GM21717 (cell line): ENCODE data around the gene PTPRM.

Experiments
- ATAC-seq: cut with Tn5 transposase; IDR thresholded peaks from one replicate; pipeline ENCODE4 v1.9.1; 2021; ENCODE audit warnings: mild to moderate bottlenecking, moderate library complexity; ENCODE audit not compliant: unreplicated experiment

Gene PTPRM

GRCh38 chr18:8081872-8082553, 514.9 kb downstream of the PTPRM start:
- ATAC-seq = no peak

DNA sequence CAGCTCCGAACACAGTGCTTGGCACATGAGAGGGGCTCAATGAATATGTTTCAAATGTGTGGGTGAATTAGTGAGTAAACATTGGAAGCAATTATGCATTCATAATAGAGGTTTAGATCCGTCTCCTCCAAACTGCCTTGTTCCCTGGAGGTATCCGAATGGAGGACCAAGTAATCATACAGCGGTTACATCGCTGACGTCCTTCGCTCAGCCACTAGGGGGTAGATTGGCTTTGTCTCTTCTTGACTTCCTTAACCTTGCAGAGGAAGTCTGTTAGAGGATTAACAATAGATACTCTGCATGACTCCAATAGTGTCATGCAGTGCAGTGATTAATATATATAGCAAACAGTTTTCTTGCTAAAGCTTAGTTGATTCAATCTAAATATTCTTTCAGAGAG, 517.0 kb downstream of the PTPRM start:
- no peak for ATAC-seq

DNA sequence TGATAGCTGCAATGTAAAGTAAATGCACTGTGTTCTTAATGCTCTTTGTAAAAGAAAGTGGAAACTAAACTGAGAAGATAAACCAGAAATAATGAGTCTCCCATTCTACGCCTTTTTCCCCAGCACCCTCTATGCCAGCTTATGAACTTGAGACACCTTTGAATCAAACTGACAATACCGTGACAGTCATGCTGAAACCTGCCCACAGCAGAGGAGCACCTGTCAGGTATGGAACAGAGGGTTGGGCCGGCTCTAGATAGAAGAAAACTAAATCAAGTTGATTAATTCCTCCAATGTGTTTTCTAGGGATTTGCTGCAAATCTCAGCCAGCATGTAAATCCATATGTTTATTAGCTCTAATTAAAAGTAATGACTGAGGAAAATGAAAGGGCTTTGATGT, 521.5 kb downstream of the PTPRM start:
- ATAC-seq = no peak

GRCh38 chr18:8091035-8091434, 523.9 kb downstream of the PTPRM start:
- ATAC-seq = no peak

- no peak for ATAC-seq
Measured at GRCh38 chr18:8095947-8096570, 528.9 kb downstream of the PTPRM start.

DNA sequence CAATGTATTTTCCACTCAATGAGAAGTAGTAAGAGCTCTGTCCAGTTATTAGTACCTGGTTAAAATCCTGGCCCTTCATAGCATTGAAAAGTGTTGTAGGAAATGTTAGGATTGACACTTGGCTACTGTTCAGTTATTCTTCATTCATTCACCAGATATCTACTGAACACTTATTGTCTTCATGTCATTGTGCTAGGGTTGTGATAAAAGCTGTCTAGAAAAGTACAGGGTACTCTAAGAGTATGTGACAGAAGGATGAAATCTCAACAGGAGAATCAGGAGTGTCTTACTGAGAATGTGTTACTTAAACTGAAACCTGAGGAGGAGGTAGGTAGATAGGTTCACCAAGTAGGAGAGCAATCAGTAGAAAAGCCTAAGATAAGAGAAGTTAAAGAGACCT, 530.3 kb downstream of the PTPRM start:
- no peak for ATAC-seq

GRCh38 chr18:8097927-8098326, 530.8 kb downstream of the PTPRM start:
- no peak for ATAC-seq

DNA sequence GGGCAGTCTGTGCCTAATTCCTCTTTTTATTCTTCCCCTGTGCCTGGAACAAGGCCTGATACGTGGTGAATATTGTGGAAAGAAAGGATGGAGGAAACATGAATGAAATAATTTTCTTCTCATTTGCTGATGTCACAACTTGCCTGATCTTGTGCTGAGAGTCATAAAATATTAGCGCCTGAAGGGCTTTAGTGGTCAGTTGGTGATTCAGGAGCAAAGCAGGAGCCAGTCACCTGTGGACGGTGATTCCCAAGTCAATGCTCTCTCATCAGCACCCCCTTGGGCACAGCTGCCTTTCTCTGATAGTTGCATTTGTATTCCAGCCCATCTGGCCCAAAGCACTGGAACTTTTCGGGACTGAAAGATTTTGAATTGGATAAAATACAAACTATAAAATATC, 539.5 kb downstream of the PTPRM start:
- no peak for ATAC-seq

GRCh38 chr18:8107426-8107825, 540.3 kb downstream of the PTPRM start:
- ATAC-seq = no peak

GRCh38 chr18:8114480-8114879, 547.4 kb downstream of the PTPRM start:
- no peak for ATAC-seq

DNA sequence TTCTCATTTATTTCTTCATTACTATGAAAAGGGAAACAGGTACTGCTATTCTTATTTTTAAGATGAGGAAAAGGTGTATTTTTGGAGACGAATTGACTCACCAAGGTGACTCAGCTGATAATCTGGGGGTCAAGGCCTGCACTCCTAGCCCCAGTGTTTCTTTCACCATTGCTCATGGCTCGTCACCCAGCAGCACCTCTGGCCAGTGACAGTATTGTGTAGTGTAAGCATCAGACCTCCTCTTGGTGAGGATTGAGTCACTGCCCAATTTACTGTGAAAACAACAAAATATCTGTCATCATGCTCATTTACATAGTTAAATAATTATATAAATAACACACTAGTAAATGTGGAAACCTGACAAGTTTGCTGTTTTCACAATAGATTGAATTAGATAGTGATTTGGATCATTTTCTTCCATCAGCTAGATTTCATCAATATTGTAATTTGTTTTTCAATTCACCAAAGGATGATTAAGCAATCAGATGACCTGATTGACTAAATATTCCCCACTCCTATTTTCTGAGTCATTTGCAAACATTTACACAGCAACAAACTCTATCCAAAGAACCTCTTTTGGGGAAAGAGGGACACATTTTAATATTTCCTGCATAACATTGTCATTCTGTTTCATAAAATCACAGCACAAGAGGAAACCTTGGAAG, 549.4 kb downstream of the PTPRM start:
- no peak for ATAC-seq

DNA sequence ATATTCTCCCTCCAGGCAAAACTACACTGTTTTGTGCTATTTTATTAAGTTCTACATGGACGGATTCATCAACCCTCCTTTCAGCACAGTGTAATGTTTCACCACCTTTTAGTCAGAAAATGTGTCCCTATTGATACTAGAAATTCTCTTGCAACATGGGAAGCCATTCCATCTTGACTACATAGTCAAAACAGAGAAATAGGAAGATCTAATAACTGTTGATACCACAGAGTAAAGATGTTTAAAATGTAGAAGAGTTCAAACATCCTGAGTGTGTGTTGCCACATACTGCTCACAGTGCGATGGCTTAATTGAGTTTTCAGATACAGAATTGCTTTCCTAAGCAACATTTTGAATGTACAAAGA, 549.9 kb downstream of the PTPRM start:
- ATAC-seq = no peak

DNA sequence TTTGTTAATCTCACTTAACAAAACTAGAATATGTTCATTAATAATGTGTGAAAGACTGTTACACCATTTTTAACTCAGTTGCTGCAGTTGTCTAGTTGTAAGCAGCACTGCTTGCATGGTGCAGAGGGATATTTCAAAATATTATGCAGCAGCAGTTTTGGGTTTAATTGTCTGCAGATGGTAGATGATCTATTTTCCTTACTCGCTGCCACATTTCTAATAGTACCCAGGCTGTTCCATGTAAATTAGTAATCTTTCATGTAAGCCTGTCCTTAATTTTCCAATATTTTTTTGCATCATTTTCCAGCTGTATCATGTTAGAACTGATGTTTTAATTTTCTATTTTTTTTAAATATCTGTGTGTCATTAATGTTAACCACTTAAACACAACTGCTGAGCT, 554.0 kb downstream of the PTPRM start:
- ATAC-seq = no peak

GRCh38 chr18:8121942-8122480, 554.9 kb downstream of the PTPRM start:
- no peak for ATAC-seq

DNA sequence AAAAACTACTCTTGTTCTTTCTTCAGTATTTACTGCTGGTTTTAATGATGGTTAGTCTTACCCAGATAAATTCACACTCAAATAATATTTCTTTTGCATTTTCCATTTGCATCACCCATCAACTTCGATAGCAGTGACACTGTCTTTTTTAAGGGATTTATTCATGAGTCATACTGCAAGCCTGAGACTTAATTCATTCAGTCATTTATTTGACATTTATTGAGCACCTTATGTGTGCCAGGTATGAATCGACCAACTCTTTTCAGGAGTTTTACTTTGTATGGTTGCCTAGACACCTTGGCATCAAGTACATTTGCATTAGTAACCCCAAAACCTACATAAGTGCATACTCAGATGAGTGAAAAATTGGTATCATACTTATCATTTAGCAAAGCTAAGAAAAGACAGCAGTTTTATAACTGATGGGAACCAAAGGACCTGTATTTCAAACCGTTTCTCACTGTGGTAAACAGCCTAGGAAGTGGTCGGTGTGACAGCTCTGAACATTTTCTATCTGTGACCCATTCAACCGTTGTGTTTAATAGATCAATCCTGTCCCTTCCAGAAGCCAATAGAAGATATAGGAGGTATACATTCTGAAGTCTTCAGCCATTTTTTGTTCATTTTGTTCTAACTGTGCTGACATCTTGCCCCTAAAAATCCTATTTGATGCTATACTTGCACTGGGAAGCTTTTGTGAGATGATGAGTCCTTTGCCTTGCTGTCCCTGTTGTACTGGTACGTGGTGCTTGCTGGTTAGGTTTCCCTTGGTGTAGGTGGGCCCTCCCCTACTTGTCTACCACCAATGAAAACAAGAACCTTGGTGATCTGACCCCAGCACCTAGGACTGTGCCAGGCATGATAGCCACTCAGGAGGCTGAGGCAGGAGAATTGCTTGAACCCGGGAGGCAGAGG, 557.4 kb downstream of the PTPRM start:
- no peak for ATAC-seq

DNA sequence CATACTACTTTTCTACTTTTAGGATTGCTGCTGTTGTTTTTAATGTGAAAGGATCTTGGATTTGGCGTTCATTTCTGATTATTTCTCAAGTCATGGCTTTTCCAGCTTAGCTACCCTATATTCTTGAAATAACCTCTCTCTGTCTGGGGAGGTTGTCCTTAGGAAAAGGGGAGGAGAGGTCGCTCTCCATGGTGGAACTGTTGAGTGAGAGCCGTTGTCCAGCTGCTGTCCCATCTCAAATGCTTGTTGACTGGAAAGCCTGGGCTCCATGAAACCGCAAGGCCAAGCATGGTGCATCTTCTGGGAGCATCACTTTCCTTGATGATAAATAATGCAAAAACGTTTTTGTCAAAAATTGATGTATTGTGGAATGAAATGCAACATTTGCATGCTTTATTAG, 563.0 kb downstream of the PTPRM start:
- no peak for ATAC-seq

DNA sequence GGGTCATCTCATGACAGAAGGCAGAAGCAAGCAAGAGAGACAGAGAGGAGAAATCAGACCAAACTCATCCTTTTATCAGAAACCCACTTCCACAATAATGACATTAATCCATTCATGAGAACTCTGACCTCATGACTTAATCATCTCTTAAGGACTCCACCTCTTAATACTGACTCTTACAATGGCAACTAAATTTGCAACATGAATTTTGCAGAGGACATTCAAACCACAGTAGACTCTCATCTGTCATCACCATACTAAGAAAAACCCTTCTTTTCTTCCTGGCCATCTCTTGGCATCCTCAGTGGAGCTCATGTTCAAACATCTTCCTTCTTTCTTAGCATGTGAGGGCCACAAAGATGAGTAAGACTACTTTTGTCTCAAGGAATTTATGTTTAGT, 565.9 kb downstream of the PTPRM start:
- ATAC-seq = no peak

GRCh38 chr18:8133888-8134287, 566.8 kb downstream of the PTPRM start:
- ATAC-seq = no peak

- ATAC-seq = no peak
Measured at GRCh38 chr18:8139127-8139527, 572.0 kb downstream of the PTPRM start.

DNA sequence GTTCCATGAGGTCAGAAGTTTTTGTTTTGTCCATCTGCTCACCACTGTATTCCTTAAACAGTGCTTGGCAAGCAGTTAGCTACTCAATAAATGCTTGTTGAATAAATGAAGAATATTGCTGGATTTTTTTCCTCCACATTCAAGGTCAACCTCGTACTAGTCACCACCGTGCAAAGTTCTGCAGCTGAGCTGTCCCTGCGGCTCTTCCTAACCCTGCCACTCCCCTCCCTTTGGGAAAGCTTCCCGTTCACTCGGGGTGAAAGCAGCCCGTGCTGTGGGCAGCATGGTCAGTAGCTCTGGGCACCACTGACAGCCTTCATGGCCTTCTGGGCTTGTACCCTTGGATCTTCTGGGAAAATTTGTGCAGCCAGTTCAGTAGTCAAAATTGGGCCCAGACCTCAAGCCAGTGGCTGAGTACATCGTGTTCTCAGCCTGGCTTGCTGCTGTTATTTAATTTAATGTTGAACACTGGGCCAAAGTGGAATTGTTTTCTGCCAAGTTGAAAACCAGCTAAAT, 572.8 kb downstream of the PTPRM start:
- ATAC-seq = no peak
